ENCODE data around the gene TDRD1. TPM values are rescaled to one million over a fixed set of nuclear protein-coding genes. Genes with fewer than 3 reads are reported as not detected.

TDRD1 gene
- total RNA-seq, 4 donors from 2014 or later = under 0.01 to 1.3 TPM; not detected in 2

- Histone ChIP-seq H3K36me3 (no peaks in the 10 kb centered on the region), H3K4me1 (peaks cover 0 to 30% (median 12%) of the 10 kb centered on the region in 3 donors), H3K27me3 (no peaks in the 10 kb centered on the region), H3K9me3 (no peaks in the 10 kb centered on the region), H3K4me3 (no peak overlapping the region), H3K27ac (no peak overlapping the region)
- TF ChIP-seq POLR2A (IDR thresholded peaks at IDR 0.05) (no peak), CTCF (IDR thresholded peaks at IDR 0.05) (no peak)
- WGBS, 2 donors = 76 to 92% methylated on average over 8 to 10 of the region's 22 CpGs
- no peak for DNase-seq
- intact Hi-C loops (cut with DNase I) = no loop called here
Measured at GRCh38 chr10:114278140-114278883, 99.2 kb downstream of the TDRD1 start.

GRCh38 chr10:114278884-114279191 is 99.7 kb downstream of the TDRD1 start:
- Histone ChIP-seq H3K9me3 (no peaks in the 10 kb centered on the region), H3K27ac (no peak overlapping the region), H3K36me3 (no peaks in the 10 kb centered on the region), H3K27me3 (no peaks in the 10 kb centered on the region), H3K4me3 (no peak overlapping the region), H3K4me1 (peaks cover 0 to 30% (median 12%) of the 10 kb centered on the region in 3 donors)
- WGBS, 2 donors = 81 to 92% methylated on average over 2 to 4 of the region's 4 CpGs
- DNase-seq = no peak
- TF ChIP-seq POLR2A (IDR thresholded peaks at IDR 0.05) = no peak
- no peak for TF ChIP-seq CTCF (IDR thresholded peaks at IDR 0.05)
- intact Hi-C loops (cut with DNase I) = no loop called here

DNA sequence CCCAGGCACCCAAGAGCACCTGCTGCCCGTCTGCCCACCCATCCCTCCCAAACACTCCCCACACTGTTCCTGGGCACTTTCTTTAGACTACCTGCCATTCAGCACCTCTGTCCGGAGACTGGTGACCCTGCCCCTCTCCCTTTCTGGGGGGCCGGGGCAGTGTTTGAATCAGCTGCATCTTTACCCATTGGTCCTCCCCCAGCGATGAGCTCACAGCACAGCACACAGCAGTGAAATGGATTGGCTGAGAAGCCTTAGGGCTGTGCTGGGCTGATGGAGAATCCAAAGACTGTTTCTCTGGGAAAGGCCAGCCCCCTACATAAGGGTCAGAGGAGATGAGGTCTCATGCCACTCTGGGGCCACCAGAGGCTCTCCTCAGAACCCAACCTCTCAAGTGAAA is 100.1 kb downstream of the TDRD1 start:
- Histone ChIP-seq H3K27ac (peak overlapping the region in 3 of 4 donors; percentile 46 to 70 (median 65)), H3K27me3 (no peaks in the 10 kb centered on the region), H3K9me3 (no peaks in the 10 kb centered on the region), H3K4me3 (no peak overlapping the region), H3K36me3 (no peaks in the 10 kb centered on the region), H3K4me1 (peaks cover 0 to 30% (median 12%) of the 10 kb centered on the region in 3 donors)
- no peak for DNase-seq
- TF ChIP-seq CTCF (IDR thresholded peaks at IDR 0.05) (no peak), POLR2A (IDR thresholded peaks at IDR 0.05) (no peak)
- 80% methylated on average over 1 of the region's 4 CpGs; no CpG with 5 or more reads in 1 of the 2 donors for WGBS, 2 donors
- intact Hi-C loops (cut with DNase I) = no loop called here

GRCh38 chr10:114279901-114280644 is 100.9 kb downstream of the TDRD1 start:
- Histone ChIP-seq H3K4me1 (peaks cover 0 to 30% (median 12%) of the 10 kb centered on the region in 3 donors), H3K9me3 (no peaks in the 10 kb centered on the region), H3K36me3 (no peaks in the 10 kb centered on the region), H3K4me3 (no peak overlapping the region), H3K27ac (peak overlapping the region in 3 of 4 donors; percentile 46 to 70 (median 65)), H3K27me3 (no peaks in the 10 kb centered on the region)
- DNase-seq = no peak
- WGBS, 2 donors = 64 to 76% methylated on average over 7 to 8 of the region's 8 CpGs
- TF ChIP-seq POLR2A (IDR thresholded peaks at IDR 0.05) (no peak), CTCF (IDR thresholded peaks at IDR 0.05) (peak in 4 of 6 experiments; percentile 17 to 45 (median 30))
- intact Hi-C loops (cut with DNase I) = no loop called here

GRCh38 chr10:114281006-114281405 is 101.9 kb downstream of the TDRD1 start:
- no peak for DNase-seq
- Histone ChIP-seq H3K27me3 (no peaks in the 10 kb centered on the region), H3K9me3 (no peaks in the 10 kb centered on the region), H3K4me3 (no peak overlapping the region), H3K4me1 (peaks cover 0 to 30% (median 12%) of the 10 kb centered on the region in 3 donors), H3K36me3 (no peaks in the 10 kb centered on the region), H3K27ac (no peak overlapping the region)
- WGBS, 2 donors = 62 to 66% methylated on average over 4 of the region's 7 CpGs
- intact Hi-C loops (cut with DNase I) = no loop called here
- no peak for TF ChIP-seq POLR2A (IDR thresholded peaks at IDR 0.05)
- TF ChIP-seq CTCF (IDR thresholded peaks at IDR 0.05) = no peak

Data from esophagus squamous epithelium (tissue), 5 donors.